ENCODE data around the gene GPR179. TPM values are rescaled to one million over a fixed set of nuclear protein-coding genes. Genes with fewer than 3 reads are reported as not detected.
A peak's percentile ranks its signal among the peaks of the same experiment; 100 is the strongest.

GPR179 gene
- total RNA-seq, 1 experiment from 2014 or later: not detected

GRCh38 chr17:38329808-38330730 is 13.7 kb downstream of the GPR179 start:
- H2BK5ac ChIP-seq (ENCODE audit: insufficient read length, low read length): no peak overlapping the region
- H3K9me3 ChIP-seq (ENCODE audit: control insufficient read depth, low read depth, low read length): no peaks in the 10 kb centered on the region
- H2AFZ ChIP-seq (ENCODE audit: low read length): no peak overlapping the region
- no peak overlapping the region for H2BK15ac ChIP-seq (ENCODE audit: low read depth, low read length)
- TF ChIP-seq CTCF (conservative IDR thresholded peaks at IDR 0.05): no peak
- no peak overlapping the region for H3K4me2 ChIP-seq (ENCODE audit: insufficient read depth, insufficient read length, low read length)
- H3T11ph ChIP-seq (ENCODE audit: low read length): no peak overlapping the region
- H4K8ac ChIP-seq (replicated peaks; ENCODE audit: insufficient read length, low read depth, low read length): no peak overlapping the region
- no peaks in the 10 kb centered on the region for H3K36me3 Mint-ChIP-seq (ENCODE audit: insufficient read depth in 1 of 3, low read depth in 3 of 3)
- no peak overlapping the region for H2BK120ac ChIP-seq (ENCODE audit: low read depth, low read length, poor library complexity, severe bottlenecking)
- no peak overlapping the region for H3K14ac ChIP-seq (ENCODE audit: insufficient read depth, low read length)
- H2BK20ac ChIP-seq (ENCODE audit: low read depth, low read length, poor library complexity, severe bottlenecking): no peak overlapping the region
- no peak overlapping the region for H3K9ac ChIP-seq (ENCODE audit: extremely low read depth, insufficient read length, low read length)
- H3K27me3 ChIP-seq (ENCODE audit: insufficient read depth, low read length): no peaks in the 10 kb centered on the region
- H4K5ac ChIP-seq (ENCODE audit: insufficient read length, low read depth, low read length): no peak overlapping the region
- no peaks in the 10 kb centered on the region for H3K9me3 Mint-ChIP-seq
- H4K91ac ChIP-seq (ENCODE audit: insufficient read length, low read depth, low read length): no peak overlapping the region
- H3K23ac ChIP-seq (ENCODE audit: insufficient read length, low read depth, low read length): no peak overlapping the region
- H3K4me1 ChIP-seq (ENCODE audit: insufficient read depth, low read length): no peaks in the 10 kb centered on the region; the same call in 1 of the 2 replicates
- no peak overlapping the region for H3K18ac ChIP-seq (ENCODE audit: insufficient read length, low read depth, low read length)
- H3K79me1 ChIP-seq (ENCODE audit: insufficient read depth, low read depth, low read length, poor library complexity, severe bottlenecking): no peaks in the 10 kb centered on the region
- peak; percentile 35 for DNase-seq
- H3K4ac ChIP-seq (ENCODE audit: low read depth, low read length): no peak overlapping the region
- H3K79me2 ChIP-seq (ENCODE audit: insufficient read depth, low read length): no peaks in the 10 kb centered on the region
- H2AK5ac ChIP-seq (ENCODE audit: insufficient read length, low read length): no peak overlapping the region
- no peak overlapping the region for H3K4me3 Mint-ChIP-seq
- no CpG with 5 or more reads among the region's 25 CpGs for WGBS (ENCODE audit: extremely low coverage, insufficient read length, low lambda C conversion rate)
- no peak overlapping the region for H2BK12ac ChIP-seq (ENCODE audit: insufficient read length, low read depth, low read length)
- no peak overlapping the region for H3K56ac ChIP-seq (ENCODE audit: insufficient read length, low read depth, low read length)
- no peaks in the 10 kb centered on the region for H3K23me2 ChIP-seq (ENCODE audit: insufficient read length, low read depth, low read length, poor library complexity, severe bottlenecking)
- no peaks in the 10 kb centered on the region; the same call in 1 of the 2 replicates for H3K27me3 Mint-ChIP-seq (ENCODE audit: low read depth)
- no peak overlapping the region for H3K27ac ChIP-seq (ENCODE audit: insufficient read length, low read depth, low read length)
- H3K4me1 Mint-ChIP-seq: peaks cover 29 to 37% of the 10 kb centered on the region in 2 experiments
- peak overlapping the region in 2 of 3 experiments; percentile 44 to 93; a peak in 3 of 7 replicates for H3K27ac Mint-ChIP-seq
- H4K20me1 ChIP-seq (ENCODE audit: control insufficient read depth, insufficient read depth, insufficient read length): no peaks in the 10 kb centered on the region
